NK-92 (cell line): ENCODE data around the gene EXOC1L.

Source experiments
- DNase-seq: peaks from one replicate; lab custom pipeline; 2025; ENCODE audit not compliant: unreplicated experiment; lab: John Stamatoyannopoulos, UW

The EXOC1L gene

DNA sequence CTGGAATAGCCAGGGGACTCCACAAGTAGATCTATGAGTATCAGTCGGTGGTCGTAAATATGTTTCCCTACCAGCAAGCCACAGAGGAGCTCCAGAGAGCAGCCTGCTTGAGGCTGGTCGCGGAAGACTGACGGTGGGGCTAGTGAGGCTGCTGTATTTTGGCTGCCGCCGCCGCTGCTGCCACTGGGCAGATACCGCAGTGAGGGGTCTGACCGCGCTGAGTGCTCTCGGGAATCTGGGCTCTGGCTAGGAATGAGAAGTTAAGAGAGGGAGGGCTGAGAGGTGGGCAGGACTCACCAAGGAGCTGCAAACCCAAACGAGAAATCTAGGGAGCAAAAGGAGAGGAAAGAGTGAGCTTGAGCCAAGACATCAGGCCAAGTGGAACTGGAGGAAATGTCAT lies at the start of gene EXOC1L:
Gene EXOC1L, plus strand, starts transcription at position 157 of the 400 bp plus-strand sequence. Its CDS starts 237 bp downstream, at position 394.
- DNase-seq, result no peak

- no peak for DNase-seq
Measured at GRCh38 chr4:55770662-55771061, 48.9 kb upstream of the EXOC1L start.

DNA sequence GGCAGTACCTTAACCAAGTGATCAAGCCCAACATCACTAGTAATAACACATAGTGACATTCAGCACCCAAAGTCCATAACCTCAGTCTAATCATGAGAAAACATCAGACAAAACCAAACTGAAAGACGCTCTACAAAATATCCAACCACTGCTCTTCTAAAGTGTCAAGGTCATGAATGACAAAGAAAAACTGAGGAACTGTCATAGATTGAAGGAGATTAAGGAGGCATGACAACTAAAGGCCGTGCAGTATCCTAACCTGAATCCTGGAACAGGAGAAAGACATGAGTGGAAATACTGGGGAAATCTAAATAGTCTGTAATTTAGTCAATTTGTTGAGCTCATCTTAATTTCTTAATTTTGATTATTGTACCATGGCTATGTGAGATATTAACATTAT lies 38.2 kb upstream of the EXOC1L start:
- DNase-seq, result no peak

- DNase-seq, result no peak
Measured at GRCh38 chr4:55781812-55782211, 37.8 kb upstream of the EXOC1L start.

DNA sequence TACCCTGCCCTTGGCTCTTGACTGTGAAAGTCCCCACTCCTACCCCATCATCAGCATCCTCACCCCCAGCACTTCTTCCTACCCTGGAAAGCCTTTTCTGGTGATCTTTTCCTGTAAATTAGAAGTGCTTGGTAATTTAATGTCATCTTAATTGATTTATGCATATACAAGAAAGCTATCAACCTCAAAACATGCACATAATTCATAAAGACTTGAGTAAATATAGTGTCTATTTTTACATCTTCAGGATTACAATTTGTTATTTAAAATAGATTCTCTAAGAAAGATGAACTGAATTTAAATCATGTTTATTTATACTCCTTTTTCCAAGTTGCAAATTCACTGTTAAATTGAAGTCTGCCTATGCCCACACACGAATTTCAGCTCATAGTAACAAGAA lies 36.0 kb upstream of the EXOC1L start:
- no peak for DNase-seq

DNA sequence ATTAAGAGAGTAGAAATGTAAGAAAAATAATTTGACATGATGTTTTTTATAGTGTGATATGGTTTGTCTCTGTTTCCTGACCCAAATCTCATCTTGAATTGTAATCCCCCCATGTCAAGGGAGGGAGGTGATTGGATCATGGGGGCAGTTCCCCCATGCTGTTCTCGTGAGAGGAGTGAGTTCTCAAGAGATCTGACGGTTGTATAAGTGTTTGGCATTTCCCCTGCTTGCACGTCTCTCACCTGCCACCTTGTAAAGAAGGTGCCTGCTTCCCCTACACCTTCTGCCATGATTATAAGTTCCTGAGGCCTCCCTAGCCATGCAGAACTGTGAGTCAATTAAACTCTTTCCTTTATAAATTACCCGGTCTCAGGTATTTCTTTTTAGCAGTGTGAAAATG lies 34.8 kb upstream of the EXOC1L start:
- DNase-seq, result no peak

DNA sequence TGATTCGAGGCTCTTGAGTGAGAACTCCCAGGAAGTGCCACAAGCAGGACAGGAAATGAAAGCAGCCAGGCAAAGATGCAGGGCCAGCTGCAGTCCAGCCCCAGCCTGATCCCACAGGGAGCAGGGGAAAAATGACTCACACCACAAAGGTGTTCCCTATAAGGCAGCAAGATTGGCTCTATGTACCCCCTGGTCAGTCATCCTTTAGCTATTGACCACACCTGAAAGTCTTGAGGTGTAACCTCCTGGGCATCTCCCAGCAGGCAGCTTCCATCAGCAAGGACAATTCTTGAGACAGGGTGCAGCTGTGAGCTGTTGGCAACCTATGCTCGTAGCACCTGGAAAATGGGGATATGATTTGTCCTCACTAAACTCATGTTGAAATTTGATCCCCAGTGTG lies 27.9 kb upstream of the EXOC1L start:
- DNase-seq, result no peak

DNA sequence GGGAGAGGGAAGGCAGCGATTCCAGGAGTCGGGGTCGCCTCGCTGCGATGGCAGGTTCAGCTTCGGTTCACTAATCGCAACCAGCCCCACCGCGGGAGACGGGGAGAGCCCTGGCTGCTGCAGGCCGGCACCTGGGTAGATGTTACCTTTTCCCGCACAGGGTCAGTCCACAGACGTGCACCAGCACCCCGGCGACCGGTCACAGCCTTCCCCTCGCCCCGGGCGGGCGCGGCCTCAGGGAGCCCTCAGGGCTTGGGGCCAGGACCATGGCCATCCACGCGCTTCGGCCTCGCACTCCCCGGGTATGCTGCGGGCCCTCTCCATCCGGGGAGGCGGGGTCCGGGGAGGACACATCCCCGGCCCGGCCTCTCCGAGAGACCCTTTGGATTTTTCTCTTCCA lies 26.1 kb upstream of the EXOC1L start:
- DNase-seq, result no peak

- no peak for DNase-seq
Measured at GRCh38 chr4:55794053-55794452, 25.5 kb upstream of the EXOC1L start.

GRCh38 chr4:55795341-55795740 lies 24.2 kb upstream of the EXOC1L start:
- DNase-seq, result no peak

DNA sequence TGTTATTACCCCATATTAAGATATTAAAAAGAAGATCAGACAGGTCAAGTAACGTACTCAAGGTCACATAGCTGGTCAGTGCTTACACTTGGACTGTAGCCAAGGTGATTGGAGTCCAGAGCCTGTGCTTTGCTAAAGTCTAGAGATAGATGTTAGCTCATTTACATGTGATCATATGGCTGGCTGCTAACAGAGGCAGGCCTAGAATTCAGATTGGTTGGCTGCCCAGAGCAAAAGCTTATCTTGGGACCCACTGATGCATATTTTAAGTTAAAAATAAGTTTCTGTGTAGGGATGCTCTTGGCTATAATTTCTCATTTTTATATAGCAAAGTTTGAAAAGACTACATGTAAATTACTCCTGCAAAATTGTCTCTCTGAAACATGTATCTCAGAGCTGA lies 18.1 kb upstream of the EXOC1L start:
- no peak for DNase-seq

- no peak for DNase-seq
Measured at GRCh38 chr4:55807556-55807955, 12.0 kb upstream of the EXOC1L start.

DNA sequence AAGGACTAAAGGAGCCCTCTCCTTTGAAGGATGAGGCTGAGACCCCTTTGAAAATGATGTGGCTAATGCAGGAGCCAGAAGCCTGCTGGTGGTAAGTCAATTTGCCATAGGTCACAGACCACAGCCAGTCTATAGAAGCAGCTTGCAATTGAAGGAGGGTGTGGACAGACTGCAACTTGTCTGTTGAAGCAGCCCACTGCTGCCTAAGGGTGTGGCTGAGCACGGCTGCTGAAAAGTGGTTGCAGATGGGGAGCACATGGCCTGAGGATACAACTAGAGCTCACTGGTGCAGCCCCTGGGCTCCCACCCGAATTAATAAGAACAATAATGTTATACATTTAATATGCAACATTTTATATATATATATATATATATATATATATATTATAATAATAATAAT lies 11.4 kb upstream of the EXOC1L start:
- DNase-seq, result no peak

DNA sequence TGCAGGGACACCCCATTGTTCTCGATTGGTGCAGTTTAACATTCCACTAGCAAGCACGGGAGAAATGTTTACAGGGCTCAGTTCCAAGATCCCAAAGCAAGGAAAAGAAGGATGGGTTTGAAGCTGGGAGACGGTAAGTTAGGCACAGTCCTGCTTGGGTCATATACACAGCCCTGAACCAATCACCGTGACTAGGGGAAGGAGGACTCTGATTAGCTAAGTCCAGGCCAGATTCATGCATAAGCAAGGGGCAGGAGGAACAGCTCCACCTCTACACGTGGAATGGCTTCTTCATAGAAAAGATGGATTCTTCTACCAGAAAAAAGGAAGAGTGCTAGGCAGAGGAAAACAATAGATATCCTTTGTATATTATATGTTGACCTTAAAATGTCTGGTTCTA lies 11.0 kb upstream of the EXOC1L start:
- no peak for DNase-seq

DNA sequence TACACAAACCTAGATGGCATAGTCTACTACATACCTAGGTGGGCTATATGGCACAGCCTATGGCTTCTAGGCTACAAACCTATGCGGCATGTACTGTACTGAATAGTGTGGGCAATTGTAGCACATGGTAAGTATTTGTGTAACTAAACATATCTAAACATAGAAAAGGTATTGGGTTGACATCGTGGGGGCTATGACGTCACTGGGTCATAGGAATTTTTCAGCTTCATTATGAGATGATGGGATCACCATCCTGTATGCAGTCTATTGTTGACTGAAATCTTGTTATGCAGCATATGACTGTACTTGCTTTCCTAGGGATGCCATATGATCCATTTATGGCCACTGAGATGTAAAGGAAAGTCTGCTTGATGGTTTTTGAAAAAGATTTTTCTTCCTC lies 1.9 kb upstream of the EXOC1L start:
- no peak for DNase-seq

- no peak for DNase-seq
Measured at GRCh38 chr4:55820279-55820678, 689 bp downstream of the EXOC1L start.

DNA sequence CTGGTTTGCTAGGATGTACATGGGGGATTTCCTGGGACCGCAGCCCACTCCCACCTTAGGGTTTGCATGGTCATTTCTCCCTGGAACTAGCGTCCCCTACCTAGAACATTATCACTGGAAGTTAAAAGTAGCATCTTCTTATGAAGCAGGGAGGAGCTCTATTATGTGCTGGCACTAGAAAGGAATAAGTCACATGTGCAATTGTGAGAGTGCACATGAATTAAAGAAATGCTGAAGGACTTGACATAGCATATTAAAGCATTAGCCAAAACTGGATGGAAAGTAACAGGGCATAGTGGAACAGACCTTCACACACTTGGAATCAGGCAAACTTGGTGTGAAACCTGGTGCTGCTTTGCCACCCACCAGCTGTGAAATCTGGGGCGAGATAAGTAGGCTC lies 2.7 kb downstream of the EXOC1L start:
- DNase-seq, result no peak

DNA sequence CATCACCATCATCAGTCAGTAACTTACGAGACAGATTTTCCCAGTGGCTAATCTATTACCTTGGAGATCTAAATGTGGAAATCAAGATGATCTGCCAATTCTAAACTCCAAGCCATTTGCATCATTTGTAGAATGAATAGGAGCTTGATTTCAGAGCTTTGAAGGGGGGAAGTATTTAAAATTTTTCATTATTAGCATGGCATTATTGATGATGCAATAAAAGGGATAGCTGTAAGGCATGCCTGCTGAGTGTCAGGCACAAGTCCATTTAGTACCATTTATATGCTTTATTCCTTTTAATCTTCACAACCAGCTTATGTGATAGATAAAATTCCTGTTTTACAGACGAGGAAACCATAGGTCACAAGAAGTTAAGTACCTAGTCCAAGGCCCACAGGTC lies 5.3 kb downstream of the EXOC1L start:
- no peak for DNase-seq

DNA sequence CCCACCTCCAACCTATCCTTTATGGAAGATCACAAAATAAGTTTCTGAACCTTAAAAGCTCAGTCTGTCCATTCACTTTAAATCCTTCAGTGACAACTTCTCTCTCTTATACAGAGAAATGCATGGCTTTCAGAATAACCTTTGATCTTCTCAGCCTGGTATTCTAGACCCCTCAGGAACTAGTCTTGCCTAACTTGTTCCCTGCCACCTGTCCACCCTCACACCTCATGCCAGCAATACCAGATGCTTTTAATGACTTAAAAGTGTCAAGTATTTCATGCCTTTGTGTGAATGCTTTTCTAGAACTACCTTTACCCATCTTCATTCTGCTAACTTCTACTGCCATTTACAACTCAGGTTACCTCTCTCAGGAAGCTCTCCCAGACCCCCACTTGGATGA lies 7.4 kb downstream of the EXOC1L start:
- DNase-seq, result no peak

GRCh38 chr4:55827582-55827981 lies 8.0 kb downstream of the EXOC1L start:
- DNase-seq, result no peak

- DNase-seq, result no peak
Measured at GRCh38 chr4:55830048-55830447, 10.5 kb downstream of the EXOC1L start.

DNA sequence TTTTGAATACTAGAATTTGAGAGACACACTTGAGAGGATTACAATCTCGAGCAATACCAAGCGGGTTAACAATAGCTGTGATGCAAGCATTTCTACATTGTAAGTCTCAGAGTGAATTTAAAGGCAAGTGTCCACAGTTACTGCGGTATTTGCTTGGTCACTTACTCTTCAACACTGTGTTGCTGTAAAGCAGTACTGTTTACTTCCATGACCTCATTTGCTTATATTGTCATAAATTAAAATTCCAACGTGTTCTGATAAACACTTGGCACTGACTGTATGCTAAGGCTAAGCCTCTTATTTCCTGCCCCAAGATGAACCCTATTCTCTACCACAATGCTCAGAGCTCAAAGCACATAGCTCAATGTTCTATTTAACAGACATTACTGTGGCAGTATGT lies 11.1 kb downstream of the EXOC1L start:
- no peak for DNase-seq

GRCh38 chr4:55834086-55834795 lies 14.7 kb downstream of the EXOC1L start:
- DNase-seq, result no peak
